ENCODE results near the gene KSR2. TPM values are rescaled to one million over a fixed set of nuclear protein-coding genes. Genes with fewer than 3 reads are reported as not detected.

KSR2 gene
- total and polyA plus RNA-seq, 10 of the 15 experiments (the other 5 are each of a cell fraction or from before 2014, with no cell fraction given) = under 0.01 to 1.5 (median 0.01) TPM; not detected in 3

GRCh38 chr12:117686911-117687377 lies 281.8 kb downstream of the KSR2 start (continued):
- TF ChIP-seq ELK1 (IDR thresholded peaks at IDR 0.05; ENCODE audit: low read depth, low read length) = no peak
- no peak for TF ChIP-seq CHD4 (IDR thresholded peaks at IDR 0.05)
- TF ChIP-seq CBX3 (IDR thresholded peaks at IDR 0.05; ENCODE audit: borderline replicate concordance, low read depth) = no peak
- no peak for TF ChIP-seq PML (IDR thresholded peaks at IDR 0.05; ENCODE audit: low read length)
- no peak for TF ChIP-seq NR2C2 (IDR thresholded peaks at IDR 0.05; ENCODE audit: borderline replicate concordance, control insufficient read depth, insufficient read length, low read depth)
- TF ChIP-seq CBX5 (IDR thresholded peaks at IDR 0.05; ENCODE audit: low read depth) = no peak
- TF ChIP-seq MTA2 (IDR thresholded peaks at IDR 0.05; ENCODE audit: low read depth) = no peak
- TF ChIP-seq SIX5 (IDR thresholded peaks at IDR 0.05; ENCODE audit: low read depth, low read length, severe bottlenecking) = no peak
- TF ChIP-seq STAT1 (conservative IDR thresholded peaks at IDR 0.05) = no peak
- no peak for TF ChIP-seq KLF5 (IDR thresholded peaks at IDR 0.05; ENCODE audit: partially characterized antibody)

- DNase-seq (ENCODE audit: low read depth, low spot score) (no peak), ATAC-seq (no peak), FAIRE-seq (no peak)
- Histone ChIP-seq H3K9me3 (replicated peaks; ENCODE audit: control insufficient read depth, insufficient read depth, low read length) (no peaks in the 10 kb centered on the region), H2AFZ (ENCODE audit: control insufficient read depth, low read depth, low read length) (no peak overlapping the region), H3K4me3 (no peak overlapping the region), H3K4me2 (ENCODE audit: control insufficient read depth, insufficient read depth) (no peak overlapping the region), H3K27me3 (replicated peaks in 1 of 2; ENCODE audit: control insufficient read depth in 2 of 2, insufficient read depth in 2 of 2, low read length in 1 of 2) (no peaks in the 10 kb centered on the region), H3K36me3 (ENCODE audit: control insufficient read depth in 2 of 2, insufficient read depth in 2 of 2, low read length in 1 of 2) (no peaks in the 10 kb centered on the region), H3K4me1 (ENCODE audit: control insufficient read depth, insufficient read depth, low read length) (no peaks in the 10 kb centered on the region), H3K79me2 (ENCODE audit: control insufficient read depth, insufficient read depth, low read length) (no peaks in the 10 kb centered on the region), H3K9ac (ENCODE audit: control insufficient read depth, insufficient read depth, low read length) (no peak overlapping the region), H3K27ac (ENCODE audit: control insufficient read depth, insufficient read depth) (no peak overlapping the region), H4K20me1 (ENCODE audit: control insufficient read depth, insufficient read depth) (no peaks in the 10 kb centered on the region)
- intact Hi-C loops (cut with micrococcal nuclease; ENCODE audit: unreplicated experiment) (no loop called here), in situ Hi-C loops (cut with MboI) (no loop called here)
- BruUV-seq (replicated peaks) = no TSS peak
- ChIA-PET RAD21 (ENCODE audit: unreplicated experiment) (no interaction called here), CTCF (interaction anchor here (0.8 to 1.8 kb wide), 2 partner anchors 15 to 151 kb away, joined by 3 to 5 read pairs; no protein-coding TSS in a partner anchor), SMC1A (ENCODE audit: uncharacterized antibody, unreplicated experiment) (interaction anchor here (1.3 kb wide), 1 partner anchor 8 kb away, joined by 3 read pairs; no protein-coding TSS in a partner anchor), POLR2A (interaction anchor here (0.7 to 0.8 kb wide), 2 partner anchors 139 to 650 kb away, joined by 3 read pairs; no protein-coding TSS in a partner anchor)
- 0% methylated on average over 1 of the region's 1 CpG for WGBS (ENCODE audit: insufficient coverage, insufficient replicate concordance, low lambda C conversion rate, missing lambda C conversion rate)
- TF ChIP-seq MXI1 (IDR thresholded peaks at IDR 0.05; ENCODE audit: low read depth, low read length) = no peak
- TF ChIP-seq IRF3 (IDR thresholded peaks at IDR 0.05) = no peak
- TF ChIP-seq ZNF24 (IDR thresholded peaks at IDR 0.05) = no peak
- no peak for TF ChIP-seq NFIC (IDR thresholded peaks at IDR 0.05; ENCODE audit: low read depth, low read length)
- no peak for TF ChIP-seq EZH2 (IDR thresholded peaks at IDR 0.05; ENCODE audit: borderline replicate concordance, control insufficient read depth, low read depth, low read length)
- TF ChIP-seq SUPT20H (IDR thresholded peaks at IDR 0.05; ENCODE audit: borderline replicate concordance, control insufficient read depth, low read depth, low read length) = no peak
- no peak for TF ChIP-seq GATAD2B (conservative IDR thresholded peaks at IDR 0.05; ENCODE audit: low read depth)
- TF ChIP-seq NFXL1 (IDR thresholded peaks at IDR 0.05; ENCODE audit: borderline replicate concordance) = no peak
- TF ChIP-seq NFYB (IDR thresholded peaks at IDR 0.05; ENCODE audit: insufficient read depth, low read depth, low read length) = no peak
- TF ChIP-seq ZSCAN29 (IDR thresholded peaks at IDR 0.05) = no peak
- no peak for TF ChIP-seq PML (IDR thresholded peaks at IDR 0.05; ENCODE audit: low read length)
- no peak for TF ChIP-seq DPF2 (IDR thresholded peaks at IDR 0.05)
- no peak for TF ChIP-seq WRNIP1 (IDR thresholded peaks at IDR 0.05; ENCODE audit: borderline replicate concordance, low read depth, low read length)
- TF ChIP-seq JUNB (IDR thresholded peaks at IDR 0.05) = no peak
- TF ChIP-seq RELA (IDR thresholded peaks at IDR 0.05; ENCODE audit: borderline replicate concordance, partially characterized antibody) = no peak
These were observed 282.6 kb downstream of the KSR2 start for GRCh38 chr12:117686210-117686609.

Measured in GM12878 (cell line).